Activated naive CD4-positive, alpha-beta T cell treated with anti-CD3 and anti-CD28 coated beads, Interleukin-2, amount 50 U/mL, for 16 hours (primary cell): Measurements from ENCODE around the gene UFSP1.
A peak's percentile ranks its signal among the peaks of the same experiment; 100 is the strongest.

Experiments
- DNase-seq: peaks from one replicate; pipeline ENCODE4 v3.0.0-alpha.2; 2020

UFSP1 gene

DNA sequence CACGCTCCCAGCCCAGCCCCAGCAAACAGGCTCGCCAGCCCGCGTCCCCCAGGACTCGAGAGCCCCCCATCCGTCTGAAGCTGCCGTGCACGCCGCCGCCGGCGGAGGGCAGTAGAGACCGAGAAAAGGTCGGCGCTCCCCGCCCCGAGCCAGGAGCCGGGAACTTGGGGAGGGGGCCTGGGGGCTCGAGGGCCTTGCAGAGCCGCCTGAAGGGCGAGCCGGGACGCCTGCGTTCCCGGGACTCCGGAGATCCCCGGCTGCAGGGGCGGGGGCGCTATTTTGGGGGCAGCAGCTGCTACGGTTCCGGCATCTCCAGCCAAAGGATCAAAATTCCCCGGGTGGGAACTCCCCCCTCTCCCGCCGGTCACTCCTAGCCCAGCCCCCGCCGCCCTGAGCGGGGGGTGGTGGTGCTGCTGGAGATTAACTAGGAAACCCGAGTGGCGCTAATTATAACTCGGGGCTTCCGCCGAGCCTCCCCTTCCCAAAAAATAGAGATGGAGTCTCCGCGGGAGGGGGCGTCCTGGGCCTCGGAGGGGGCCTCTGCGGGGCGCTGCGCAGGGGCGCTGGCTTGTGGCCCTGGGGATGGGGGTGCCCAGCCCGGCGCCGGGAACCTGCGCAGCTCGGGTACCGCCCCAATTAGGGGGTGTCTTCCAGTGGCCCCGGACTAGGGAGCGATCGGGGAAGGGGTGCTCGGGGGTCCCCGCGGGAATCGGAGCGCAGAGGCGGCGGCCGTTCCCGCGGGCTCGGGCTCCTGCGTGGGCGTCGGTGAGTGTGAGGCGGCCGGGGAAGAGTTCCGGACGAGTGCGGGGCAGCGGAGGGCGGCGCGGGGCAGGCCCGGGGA is 5.6 kb upstream of the UFSP1 start:
- DNase-seq: peak; percentile 63

GRCh38 chr7:100893910-100894721 is 4.6 kb upstream of the UFSP1 start:
- DNase-seq: no peak

DNA sequence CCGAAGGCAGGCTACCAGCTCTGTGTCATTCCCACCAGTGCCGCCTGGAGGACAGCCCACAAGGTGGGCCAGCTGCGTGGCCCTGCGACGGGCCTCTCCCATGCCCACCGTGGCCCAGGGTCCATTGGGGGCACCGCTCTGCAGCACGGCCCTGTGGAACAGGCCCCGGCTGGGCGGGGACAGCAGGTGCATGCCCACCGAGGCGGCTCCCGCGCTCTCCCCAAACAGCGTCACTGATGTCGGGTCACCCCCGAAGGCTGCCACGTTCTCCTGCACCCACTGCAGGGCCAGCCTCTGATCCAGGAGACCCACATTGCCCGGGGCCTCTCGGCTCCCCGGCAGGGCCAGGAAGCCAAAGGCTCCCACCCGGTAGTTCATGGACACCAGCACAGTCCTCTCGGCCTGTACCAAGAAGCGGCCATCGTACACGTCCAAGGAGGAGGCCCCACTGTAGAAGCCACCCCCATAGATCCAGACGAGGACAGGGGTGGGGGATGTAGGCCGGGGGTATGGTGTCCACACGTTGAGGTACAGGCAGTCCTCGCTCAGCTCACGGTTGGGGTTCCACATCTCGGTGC is 3.9 kb upstream of the UFSP1 start:
- no peak for DNase-seq

- DNase-seq: no peak
These were observed 3.1 kb upstream of the UFSP1 start for GRCh38 chr7:100892364-100893317.

DNA sequence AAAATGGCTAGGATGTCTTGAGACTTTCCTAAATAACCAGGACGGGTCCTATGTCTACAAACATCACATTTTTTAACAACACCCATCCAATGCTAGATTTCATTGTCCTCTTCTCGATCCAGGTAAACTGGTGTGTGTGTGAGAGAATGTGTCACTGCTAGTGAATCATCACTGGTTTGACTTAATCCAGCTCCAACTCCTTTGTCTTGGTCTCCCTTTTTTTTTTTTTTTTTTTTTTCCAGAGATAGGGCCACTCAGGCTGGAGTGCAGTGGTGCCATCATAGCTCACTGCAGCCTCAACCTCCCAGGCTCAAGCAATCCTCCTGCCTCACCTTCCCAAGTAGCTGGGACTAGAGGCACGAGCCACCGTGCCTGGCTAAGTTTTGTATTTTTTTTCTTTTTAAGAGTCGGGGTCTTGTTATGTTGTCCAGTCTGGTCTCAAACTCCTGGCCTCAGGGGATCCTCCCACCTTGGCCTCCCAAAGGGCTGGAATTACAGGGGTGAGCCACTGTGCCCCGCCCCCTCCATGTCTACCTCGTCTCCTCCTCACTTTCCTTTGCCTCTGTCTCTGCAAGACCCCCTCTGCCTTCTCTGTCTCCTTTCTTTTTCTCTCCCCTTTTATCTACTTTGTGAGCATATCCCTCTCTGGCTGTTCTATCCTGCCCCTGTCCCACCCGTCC is 2.2 kb upstream of the UFSP1 start:
- no peak for DNase-seq

DNA sequence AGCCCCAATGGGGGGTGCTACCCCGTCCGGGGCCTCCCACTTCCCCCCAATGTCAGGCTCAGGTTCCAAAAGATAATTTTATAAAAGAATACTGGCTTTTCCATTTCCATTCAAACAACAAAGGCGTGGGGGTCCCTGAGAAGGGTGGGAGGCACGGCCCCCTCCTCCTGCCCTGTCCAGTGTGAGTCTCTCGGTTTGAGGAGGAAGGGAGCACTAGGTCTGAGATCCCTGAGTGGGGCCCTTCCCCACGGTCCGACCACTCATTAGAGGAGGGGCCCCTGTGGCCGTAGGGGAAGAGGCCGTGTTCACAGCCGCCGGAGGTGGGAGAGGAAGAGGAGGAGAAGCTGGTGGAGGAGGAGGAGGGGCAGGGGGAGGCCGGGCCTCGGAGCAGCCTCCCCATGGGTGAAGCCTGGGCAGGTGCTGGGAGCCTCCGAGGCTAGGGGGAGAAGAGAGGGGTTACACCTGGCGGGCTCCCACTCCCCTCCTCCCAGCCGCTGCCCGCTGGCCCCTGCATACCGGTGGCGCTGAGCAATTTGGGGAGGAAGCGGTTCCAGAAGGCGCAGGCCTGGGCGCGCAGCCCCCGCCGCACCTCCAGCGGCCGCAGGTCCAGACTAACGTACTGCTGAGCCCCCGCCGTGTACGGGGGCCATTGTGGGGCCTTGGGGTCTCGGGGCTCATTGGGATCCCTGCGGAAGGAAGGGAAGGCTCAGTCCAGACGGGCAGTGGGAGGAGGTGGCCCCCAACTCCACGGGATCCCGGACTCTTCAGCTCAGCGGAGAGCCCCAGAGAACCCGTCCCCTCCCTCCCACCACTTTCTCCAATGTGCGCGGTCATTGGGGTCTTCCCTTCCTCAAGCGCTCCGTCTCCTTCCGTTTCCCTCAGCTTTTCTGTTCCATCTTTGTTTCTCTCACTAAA is 1.4 kb upstream of the UFSP1 start:
- no peak for DNase-seq

DNA sequence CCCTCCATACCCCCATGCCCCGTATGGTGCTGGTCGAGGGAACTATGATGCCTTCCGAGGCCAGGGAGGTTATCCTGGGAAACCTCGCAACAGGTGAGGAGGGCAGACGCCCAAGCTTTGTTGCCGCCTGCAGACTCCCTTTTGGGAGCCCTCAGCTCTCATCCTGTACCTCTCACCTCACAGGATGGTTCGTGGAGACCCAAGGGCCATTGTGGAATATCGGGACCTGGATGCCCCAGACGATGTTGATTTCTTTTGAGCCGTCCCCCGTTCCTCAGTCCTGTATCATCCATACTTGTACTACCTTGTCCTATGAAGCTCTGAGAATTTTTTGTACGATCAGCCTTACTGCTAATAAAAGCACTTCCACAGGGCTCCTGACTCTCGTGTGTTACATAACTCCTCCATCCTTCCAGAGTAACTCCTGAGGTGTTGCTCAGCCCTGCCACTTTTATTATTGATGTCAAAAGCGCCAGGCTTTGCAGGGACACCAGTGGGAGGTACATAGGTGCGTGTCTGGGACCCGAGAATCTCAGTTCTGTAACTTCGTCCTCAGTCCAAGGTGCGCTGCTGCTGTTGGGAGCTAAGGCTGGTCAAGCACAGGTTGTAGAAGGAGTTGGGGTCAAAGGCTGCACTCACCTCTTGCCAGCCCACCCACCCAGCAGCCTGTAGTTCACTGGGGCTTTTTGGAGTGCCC is 1.1 kb downstream of the UFSP1 start:
- no peak for DNase-seq

- DNase-seq: peak; percentile 45
These were observed 1.8 kb downstream of the UFSP1 start for GRCh38 chr7:100887516-100888290.

- DNase-seq: no peak
These were observed 2.5 kb downstream of the UFSP1 start for GRCh38 chr7:100886936-100887515.

GRCh38 chr7:100886142-100886935 is 3.2 kb downstream of the UFSP1 start:
- no peak for DNase-seq

DNA sequence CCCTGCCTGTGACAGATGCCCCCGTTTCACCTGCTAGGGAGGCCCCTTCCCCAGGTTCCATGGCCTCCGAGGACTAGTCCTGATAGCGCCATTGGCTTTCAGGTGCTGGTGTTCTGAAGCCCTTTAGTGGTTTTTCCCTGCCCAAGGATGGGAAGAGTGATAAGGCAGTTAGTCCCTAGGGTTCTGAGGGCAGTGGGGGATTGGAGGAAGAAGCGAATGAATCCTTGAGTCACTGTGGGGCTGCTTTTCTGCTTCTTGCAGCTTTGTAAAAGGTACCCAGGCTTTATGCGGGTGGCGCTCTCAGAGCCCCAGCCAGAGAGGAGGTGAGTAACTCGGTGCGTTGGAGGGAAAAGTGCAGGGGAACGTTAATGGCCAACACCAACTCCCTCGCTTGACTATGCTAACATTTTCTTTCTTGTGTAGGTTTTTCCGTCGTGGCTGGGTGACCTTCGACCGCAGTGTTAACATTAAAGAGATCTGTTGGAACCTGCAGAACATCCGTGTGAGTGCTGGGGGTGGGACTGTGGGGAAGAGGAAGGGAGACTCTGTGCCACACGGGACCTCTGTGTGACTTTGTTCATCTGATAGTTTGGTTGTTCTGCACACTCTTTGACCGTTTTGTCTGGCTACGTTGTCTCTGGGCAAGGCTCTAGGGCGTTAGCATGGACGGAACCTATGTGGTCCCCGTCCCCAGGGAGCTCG is 3.9 kb downstream of the UFSP1 start:
- DNase-seq: no peak

DNA sequence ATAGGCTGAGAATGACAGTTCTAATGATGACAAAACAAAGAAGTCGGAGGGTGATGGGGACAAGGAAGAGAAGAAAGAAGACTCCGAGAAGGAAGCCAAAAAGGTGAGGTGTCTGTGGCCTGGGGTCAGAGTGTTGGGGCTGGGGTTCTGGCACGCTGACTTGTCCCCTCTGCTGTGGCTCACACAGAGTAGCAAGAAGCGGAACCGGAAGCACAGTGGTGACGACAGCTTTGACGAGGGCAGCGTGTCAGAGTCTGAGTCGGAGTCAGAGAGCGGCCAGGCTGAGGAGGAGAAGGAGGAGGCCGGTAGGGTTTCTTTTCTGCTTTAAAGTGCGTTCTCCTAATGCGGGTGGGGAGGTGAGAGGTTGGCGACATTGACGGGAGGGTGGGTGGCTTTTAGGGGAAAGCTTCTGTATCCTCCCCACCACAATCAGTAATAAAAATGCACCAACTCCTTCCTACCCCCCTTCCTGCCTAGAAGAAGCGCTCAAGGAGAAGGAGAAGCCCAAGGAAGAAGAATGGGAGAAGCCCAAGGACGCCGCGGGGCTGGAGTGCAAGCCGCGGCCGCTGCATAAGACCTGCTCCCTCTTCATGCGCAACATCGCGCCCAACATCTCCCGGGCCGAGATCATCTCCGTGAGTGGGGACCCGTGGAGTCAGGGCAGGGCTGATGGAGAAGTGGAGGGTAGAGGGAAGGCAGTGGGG is 4.6 kb downstream of the UFSP1 start:
- DNase-seq: no peak

- DNase-seq: no peak
These were observed 6.6 kb downstream of the UFSP1 start for GRCh38 chr7:100882785-100883526.

DNA sequence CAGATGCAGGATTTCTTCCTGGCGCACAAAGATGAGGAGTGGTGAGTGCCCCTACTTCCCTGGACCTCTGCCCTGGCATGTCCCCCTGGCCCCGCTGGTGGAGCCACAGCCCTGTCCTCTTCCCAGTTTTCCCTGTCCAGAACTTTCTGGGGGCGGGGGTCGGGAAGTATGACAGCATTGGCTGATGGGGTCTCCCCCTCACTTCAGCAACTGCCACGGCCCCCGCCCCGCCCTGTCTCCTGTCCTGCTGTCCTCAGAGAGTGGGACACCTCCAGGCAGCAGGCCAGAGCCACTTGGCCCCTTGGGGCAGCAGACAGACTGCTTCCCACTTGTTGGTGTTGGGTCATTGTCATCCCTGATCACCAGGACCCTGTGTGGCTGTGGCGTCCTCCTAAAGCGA is 7.3 kb downstream of the UFSP1 start:
- no peak for DNase-seq

DNA sequence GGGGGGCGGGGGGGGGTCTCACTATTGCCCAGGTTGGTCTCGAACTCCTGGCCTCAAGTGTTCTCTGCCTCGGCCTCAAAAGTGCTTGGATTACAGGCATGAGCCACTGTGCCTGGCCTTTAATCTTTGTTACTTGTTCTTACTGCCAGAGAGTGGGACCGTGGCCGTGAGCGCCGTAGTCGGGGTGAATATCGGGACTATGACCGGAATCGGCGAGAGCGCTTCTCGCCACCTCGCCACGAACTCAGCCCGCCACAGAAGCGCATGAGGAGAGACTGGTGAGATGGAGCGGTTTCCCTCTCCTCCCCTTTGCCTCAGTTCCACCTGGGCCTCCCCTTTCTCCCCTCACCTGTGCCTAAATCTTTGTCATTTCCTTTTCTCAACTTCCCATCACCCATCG is 8.4 kb downstream of the UFSP1 start:
- DNase-seq: no peak

GRCh38 chr7:100880645-100881044 is 8.9 kb downstream of the UFSP1 start:
- DNase-seq: no peak
